GM12878 (cell line): ENCODE results near the gene CROT. TPM values are rescaled to one million over a fixed set of nuclear protein-coding genes. Genes with fewer than 3 reads are reported as not detected.

ENCODE experiments used
- BCL11A ChIP-seq: IDR thresholded peaks from 2 replicates; pipeline ENCODE4 v1.6.1; 2011; ENCODE audit warnings: low read depth, low read length
- CUX1 ChIP-seq: IDR thresholded peaks from 2 replicates; pipeline ENCODE4 v1.6.1; 2012; ENCODE audit warnings: improper control_type of control experiment, low read depth, low read length; ENCODE audit not compliant: insufficient replicate concordance
- MEF2A ChIP-seq: IDR thresholded peaks from 2 replicates; pipeline ENCODE4 v1.6.1; 2011; ENCODE audit warnings: low read depth, mild to moderate bottlenecking, low read length, moderate library complexity; ENCODE audit not compliant: insufficient read depth
- NBN ChIP-seq: fragments of 450-650 bp; IDR thresholded peaks from 2 replicates; pipeline ENCODE4 v1.6.1; 2016
- PAX5 ChIP-seq: IDR thresholded peaks from 2 replicates; pipeline ENCODE4 v1.6.1; 2011; ENCODE audit warnings: low read depth, low read length, borderline replicate concordance
- POLR2AphosphoS5 ChIP-seq: IDR thresholded peaks from 2 replicates; pipeline ENCODE4 v1.6.1; 2011; ENCODE audit warnings: mild to moderate bottlenecking, low read length, inconsistent platforms
- SUZ12 ChIP-seq: fragments of 200-600 bp; sonication (generic); IDR thresholded peaks from one replicate; pipeline ENCODE4 v1.6.1; 2018; ENCODE audit warnings: antibody characterized with exemption, mild to moderate bottlenecking; ENCODE audit not compliant: unreplicated experiment
- TCF7 ChIP-seq: IDR thresholded peaks from 2 replicates; pipeline ENCODE4 v1.6.1; 2014; ENCODE audit warnings: antibody characterized with exemption, borderline replicate concordance
- YY1 ChIP-seq: IDR thresholded peaks from 2 replicates; pipeline ENCODE4 v1.6.1; 2011; ENCODE audit warnings: low read depth, mild to moderate bottlenecking, low read length
- polyA plus RNA-seq, 11 experiments: library from polyadenylated mRNA; depleted of rRNA in 4 of 11; unstranded in 6 of 11; stranded (reverse) in 5 of 11; fragments of >200 nt; fragmentation: Nextera tagmentation in 4 of 11; fragmentation: Illumina TruSeq in 1 of 11; extraction: Ambion mirVana in 4 of 11; extraction: Trizol in 1 of 11; gene quantifications; 1 replicate in 1 of 11; 2 replicates in 10 of 11; pipeline versions ENCODE4 v1.2.1 to v1.2.3, GENCODE V29; 2011 to 2016; ENCODE audit warnings: inconsistent platforms in 2 of 11, missing spikeins in 2 of 11, low read depth in 1 of 11
- total RNA-seq, 4 experiments: library from RNA; depleted of rRNA in 3 of 4; stranded (reverse); fragments of >200 nt in 3 of 4; fragmentation: Illumina TruSeq in 1 of 4; extraction: Trizol in 1 of 4; gene quantifications; 2 replicates each; pipeline versions ENCODE4 v1.2.1 to v1.2.3, GENCODE V29; 2013 to 2021

The CROT gene
- total and polyA plus RNA-seq, 10 of the 15 experiments (the other 5 are each of a cell fraction or from before 2014, with no cell fraction given), result 5.5 to 15.9 (median 12.1) TPM

GRCh38 chr7:87328281-87328680, 17.2 kb upstream of the CROT start (continued):
- TF ChIP-seq TCF7 (no peak), YY1 (peak; percentile 41; the same call in 1 of the 2 replicates), CUX1 (no peak), POLR2AphosphoS5 (no peak), MEF2A (no peak), SUZ12 (no peak), BCL11A (no peak), NBN (no peak), PAX5 (peak; percentile 54; the same call in 1 of the 2 replicates)
- TF ChIP-seq, all 136 proteins: peak for 5
